Epithelial cell of proximal tubule (primary cell): ENCODE measurements around the gene RBMY1J. TPM values are rescaled to one million over a fixed set of nuclear protein-coding genes. Genes with fewer than 3 reads are reported as not detected.
"Not testable (repeated sequence)": the region's sequence is repeated elsewhere in the genome, so short reads cannot be mapped to it uniquely, and the experiment has no call there.

Source experiments
- DNase-seq: peaks from one replicate; pipeline ENCODE4 v3.0.0-alpha.2; 2011; ENCODE audit warnings: low read depth
- H3K4me3 ChIP-seq: 2 replicates; pipeline ENCODE4 v1.5.1; 2011; ENCODE audit warnings: low read depth, mild to moderate bottlenecking, low read length
- total RNA-seq: library from RNA; depleted of rRNA; stranded (reverse); fragments of >200 nt; gene quantifications from 2 replicates; pipeline ENCODE4 v1.2.3, GENCODE V29; 2015
- TF ChIP-seq, protein P1 (sequence below): conservative IDR thresholded peaks from 2 replicates; pipeline ENCODE4 v1.5.1; 2012; ENCODE audit warnings: low read depth, mild to moderate bottlenecking, low read length

Gene RBMY1J
- total RNA-seq, result not detected in 2 replicates

DNA sequence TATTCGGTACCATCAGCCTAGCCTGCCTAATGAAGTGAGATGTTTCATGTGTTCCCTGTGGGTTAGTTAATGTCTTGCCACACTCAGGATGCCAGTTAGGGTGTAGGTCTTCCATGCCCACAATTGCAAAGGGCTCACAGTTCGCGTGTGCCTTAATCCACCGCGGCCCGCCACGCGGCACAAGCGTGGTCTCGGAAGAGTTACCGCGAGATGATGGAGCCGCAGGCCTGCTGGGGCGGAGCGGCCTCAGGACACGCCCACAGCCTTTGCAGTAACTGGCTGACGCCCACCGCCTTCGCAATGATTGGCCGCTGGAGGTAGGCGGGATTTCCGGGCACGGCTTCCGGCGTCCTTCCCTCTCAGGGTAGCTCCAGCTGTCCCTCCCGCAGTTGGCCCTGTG, at the start of gene RBMY1J:
Gene RBMY1J (plus strand): TSS at position 301 of the 400 bp plus-strand sequence. CDS start 2,038 bp downstream, outside the sequence.
- not testable (repeated sequence) for H3K4me3 ChIP-seq

DNA sequence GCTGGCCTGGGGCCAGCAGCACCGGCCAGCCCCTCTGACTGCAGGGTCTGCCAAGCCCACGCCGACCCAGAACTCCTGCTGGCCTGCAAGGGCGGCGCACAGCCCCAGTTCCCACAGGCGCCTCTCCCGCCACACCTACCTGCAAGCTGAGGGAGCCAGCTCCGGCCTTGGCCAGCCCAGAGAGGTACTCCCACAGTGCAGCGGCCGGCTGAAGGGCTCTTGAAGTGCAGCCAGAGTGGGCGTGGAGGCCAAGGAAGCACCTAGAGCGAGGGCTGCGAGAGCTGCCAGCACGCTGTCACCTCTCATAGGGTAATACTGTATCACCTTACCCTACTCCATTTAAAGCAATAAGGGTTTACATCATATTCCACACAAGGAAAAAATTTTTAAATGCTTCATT, 35.8 kb upstream of the RBMY1J start:
- TF ChIP-seq, protein P1, sequence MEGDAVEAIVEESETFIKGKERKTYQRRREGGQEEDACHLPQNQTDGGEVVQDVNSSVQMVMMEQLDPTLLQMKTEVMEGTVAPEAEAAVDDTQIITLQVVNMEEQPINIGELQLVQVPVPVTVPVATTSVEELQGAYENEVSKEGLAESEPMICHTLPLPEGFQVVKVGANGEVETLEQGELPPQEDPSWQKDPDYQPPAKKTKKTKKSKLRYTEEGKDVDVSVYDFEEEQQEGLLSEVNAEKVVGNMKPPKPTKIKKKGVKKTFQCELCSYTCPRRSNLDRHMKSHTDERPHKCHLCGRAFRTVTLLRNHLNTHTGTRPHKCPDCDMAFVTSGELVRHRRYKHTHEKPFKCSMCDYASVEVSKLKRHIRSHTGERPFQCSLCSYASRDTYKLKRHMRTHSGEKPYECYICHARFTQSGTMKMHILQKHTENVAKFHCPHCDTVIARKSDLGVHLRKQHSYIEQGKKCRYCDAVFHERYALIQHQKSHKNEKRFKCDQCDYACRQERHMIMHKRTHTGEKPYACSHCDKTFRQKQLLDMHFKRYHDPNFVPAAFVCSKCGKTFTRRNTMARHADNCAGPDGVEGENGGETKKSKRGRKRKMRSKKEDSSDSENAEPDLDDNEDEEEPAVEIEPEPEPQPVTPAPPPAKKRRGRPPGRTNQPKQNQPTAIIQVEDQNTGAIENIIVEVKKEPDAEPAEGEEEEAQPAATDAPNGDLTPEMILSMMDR, result no peak
- no peak overlapping the region for H3K4me3 ChIP-seq
- DNase-seq, result no peak

More for the DNA sequence above, at the start of gene RBMY1J:
- DNase-seq, result not testable (repeated sequence)

DNA sequence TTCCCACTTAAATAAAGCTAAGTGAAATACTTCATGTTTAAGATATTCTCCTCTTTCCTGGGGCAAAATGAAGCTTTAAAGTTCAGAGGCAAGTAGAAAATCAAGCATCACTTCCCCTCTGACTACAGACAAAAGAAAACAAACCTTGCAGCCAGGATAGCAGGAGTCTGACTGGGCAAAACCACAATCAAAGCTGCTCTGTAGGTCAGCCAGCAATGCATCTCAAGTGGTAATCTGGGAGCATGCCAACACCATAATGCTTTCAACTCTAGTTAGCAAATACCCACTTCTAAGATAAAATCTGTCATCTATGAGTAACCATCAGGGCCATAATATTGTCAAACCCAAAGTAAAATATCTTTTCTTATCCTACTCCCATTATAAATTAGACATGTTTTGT, 32.6 kb upstream of the RBMY1J start:
- TF ChIP-seq, protein P1, result no peak
- peak; percentile 27 for DNase-seq

DNA sequence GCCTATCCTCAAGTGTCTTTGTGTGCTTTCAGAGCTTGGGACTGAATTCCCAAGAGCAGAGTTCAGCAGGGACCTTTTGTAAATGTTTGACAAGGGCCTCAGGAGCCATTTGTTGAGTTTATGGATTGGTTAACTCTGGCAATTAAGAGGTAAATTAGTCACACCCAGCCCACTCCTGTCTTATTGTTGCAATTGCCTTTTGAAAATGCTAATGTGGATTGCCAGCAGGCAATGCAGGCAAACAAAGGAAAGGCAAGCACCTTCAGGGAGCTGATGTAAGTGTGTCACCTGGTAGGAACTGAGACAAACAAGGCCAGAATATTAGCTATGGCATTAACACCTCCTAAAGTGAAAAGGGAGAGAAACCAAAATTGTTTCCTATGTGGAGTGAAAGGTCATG, 29.7 kb upstream of the RBMY1J start:
- H3K4me3 ChIP-seq, result no peak overlapping the region
- peak; percentile 35 for DNase-seq
- TF ChIP-seq, protein P1, result no peak

More for the DNA sequence above, 32.6 kb upstream of the RBMY1J start:
- no peak overlapping the region for H3K4me3 ChIP-seq

DNA sequence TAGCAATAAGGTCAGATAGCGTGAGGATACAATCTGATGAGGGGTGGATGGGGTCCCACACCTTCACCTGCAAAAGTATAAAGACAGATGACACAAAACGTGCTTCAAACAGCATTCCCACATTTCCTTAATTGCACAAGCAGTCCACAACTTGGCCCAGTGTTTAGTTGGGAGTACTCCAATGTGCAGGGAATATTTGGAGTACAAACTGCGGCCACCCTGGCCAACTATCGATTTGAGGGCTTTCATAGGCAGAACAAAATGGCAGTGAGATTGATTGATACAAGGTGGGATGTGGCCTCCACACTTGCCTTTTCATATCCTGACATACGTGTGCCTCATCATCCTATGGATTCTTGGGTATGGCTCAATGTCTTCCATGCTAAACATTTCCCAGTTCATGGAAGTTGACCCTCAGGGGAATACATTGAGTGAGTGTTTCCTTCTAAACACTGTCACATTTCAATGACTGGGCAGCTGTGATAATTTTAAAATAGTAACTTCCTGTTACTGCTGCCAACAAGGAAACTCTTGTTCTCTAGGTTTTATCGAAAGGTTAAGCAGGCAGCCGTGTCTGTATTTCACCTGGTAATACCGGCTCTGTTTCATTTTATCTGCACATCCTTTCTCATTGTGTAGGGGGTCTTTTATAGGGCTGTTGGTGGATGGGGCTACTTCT, 41.6 kb downstream of the RBMY1J start:
- DNase-seq, H3K4me3 ChIP-seq: not testable (repeated sequence)

DNA sequence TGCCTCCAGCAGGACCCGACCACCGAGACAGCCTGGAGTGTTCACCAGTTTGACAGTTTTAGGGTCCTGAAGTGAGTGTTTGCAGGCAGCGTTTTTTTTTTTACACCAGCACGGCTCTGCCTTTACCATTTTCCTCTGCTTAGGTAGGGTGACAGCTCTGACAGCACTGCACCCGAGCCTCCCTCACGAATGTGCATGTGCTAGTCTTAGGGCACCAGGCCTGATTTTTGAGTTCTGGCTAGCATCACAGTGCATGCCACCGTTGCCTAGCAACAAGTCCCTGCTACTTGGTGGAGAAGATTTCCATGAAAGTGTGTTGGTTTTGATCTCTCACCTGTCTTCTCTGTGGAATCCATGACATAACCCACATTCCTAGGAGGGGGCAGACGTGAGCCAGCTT, 52.3 kb downstream of the RBMY1J start:
- not testable (repeated sequence) for DNase-seq, H3K4me3 ChIP-seq

DNA sequence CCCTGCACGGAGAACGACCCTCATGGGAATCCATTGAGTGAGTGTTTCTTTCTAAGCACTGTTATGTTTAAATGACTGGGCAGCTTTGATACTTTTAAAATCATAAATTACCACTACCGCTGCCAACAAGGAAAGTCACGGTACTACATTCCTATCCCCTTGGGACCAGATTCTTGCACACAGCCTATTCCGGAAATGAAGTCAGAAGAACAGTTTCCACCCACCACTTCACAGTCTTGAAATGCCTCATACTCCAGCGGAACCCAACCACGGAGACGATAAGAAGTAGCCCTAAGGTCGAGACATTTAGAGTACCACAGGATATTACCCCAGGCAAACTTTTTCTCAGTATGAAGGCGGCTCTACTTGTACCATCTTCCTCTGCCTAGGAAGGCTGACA, 58.8 kb downstream of the RBMY1J start:
- not testable (repeated sequence) for H3K4me3 ChIP-seq, DNase-seq

Other genes starting within 250 kb of the RBMY1J start
- not detected in 2 replicates for gene RBMY1F, start 220.5 kb upstream of the RBMY1J start, total RNA-seq